ENCODE measurements around the gene SPPL3.

Gene SPPL3

DNA sequence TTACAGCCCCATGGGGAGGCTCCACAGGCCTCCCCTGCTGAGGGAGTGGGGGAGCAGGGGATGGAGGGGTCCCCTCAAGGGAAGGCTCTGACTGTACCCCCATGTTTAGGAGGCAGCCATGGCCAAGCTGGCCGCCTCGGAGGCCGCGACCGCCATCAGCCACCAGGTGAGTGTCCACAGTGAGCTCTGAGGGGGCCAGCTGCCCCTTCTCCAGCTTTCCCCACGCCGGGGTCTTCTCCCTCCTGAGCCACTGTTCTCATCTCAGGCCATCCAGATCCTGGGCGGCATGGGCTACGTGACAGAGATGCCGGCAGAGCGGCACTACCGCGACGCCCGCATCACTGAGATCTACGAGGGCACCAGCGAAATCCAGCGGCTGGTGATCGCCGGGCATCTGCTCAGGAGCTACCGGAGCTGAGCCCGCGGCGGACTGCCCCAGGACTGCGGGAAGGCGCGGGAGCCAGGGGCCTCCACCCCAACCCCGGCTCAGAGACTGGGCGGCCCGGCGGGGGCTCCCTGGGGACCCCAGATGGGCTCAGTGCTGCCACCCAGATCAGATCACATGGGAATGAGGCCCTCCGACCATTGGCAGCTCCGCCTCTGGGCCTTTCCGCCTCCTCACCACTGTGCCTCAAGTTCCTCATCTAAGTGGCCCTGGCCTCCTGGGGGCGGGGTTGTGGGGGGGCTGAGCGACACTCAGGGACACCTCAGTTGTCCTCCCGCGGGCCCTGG, 165.0 kb downstream of the SPPL3 start:
- Histone ChIP-seq H3K27me3 (ENCODE audit: low read length) (no peaks in the 10 kb centered on the region), H4K20me1 (ENCODE audit: low read depth, low read length) (no peaks in the 10 kb centered on the region), H3F3A (ENCODE audit: insufficient read depth) (no peaks in the 10 kb centered on the region), H3K4me3 (ENCODE audit: insufficient read depth, low read length, poor library complexity, severe bottlenecking) (no peak overlapping the region), H3K79me2 (ENCODE audit: insufficient read depth, low read length) (no peaks in the 10 kb centered on the region), H3K36me3 (ENCODE audit: low read length) (no peaks in the 10 kb centered on the region), H2AFZ (ENCODE audit: low read depth, low read length, severe bottlenecking) (no peak overlapping the region), H3K9me2 (replicated peaks; ENCODE audit: insufficient read depth, low read length) (no peaks in the 10 kb centered on the region), H3K4me2 (ENCODE audit: low read depth, low read length, poor library complexity, severe bottlenecking) (no peak overlapping the region), H3K9ac (ENCODE audit: low read length) (no peak overlapping the region), H3K9me3 (ENCODE audit: insufficient read depth, low read length) (no peaks in the 10 kb centered on the region), H3K27ac (ENCODE audit: low read depth, low read length) (no peak overlapping the region)
- TF ChIP-seq, protein P1, sequence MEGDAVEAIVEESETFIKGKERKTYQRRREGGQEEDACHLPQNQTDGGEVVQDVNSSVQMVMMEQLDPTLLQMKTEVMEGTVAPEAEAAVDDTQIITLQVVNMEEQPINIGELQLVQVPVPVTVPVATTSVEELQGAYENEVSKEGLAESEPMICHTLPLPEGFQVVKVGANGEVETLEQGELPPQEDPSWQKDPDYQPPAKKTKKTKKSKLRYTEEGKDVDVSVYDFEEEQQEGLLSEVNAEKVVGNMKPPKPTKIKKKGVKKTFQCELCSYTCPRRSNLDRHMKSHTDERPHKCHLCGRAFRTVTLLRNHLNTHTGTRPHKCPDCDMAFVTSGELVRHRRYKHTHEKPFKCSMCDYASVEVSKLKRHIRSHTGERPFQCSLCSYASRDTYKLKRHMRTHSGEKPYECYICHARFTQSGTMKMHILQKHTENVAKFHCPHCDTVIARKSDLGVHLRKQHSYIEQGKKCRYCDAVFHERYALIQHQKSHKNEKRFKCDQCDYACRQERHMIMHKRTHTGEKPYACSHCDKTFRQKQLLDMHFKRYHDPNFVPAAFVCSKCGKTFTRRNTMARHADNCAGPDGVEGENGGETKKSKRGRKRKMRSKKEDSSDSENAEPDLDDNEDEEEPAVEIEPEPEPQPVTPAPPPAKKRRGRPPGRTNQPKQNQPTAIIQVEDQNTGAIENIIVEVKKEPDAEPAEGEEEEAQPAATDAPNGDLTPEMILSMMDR (IDR thresholded peaks at IDR 0.05; ENCODE audit: insufficient read depth, low read length, poor library complexity, severe bottlenecking) = no peak
- TF ChIP-seq EZH2phosphoT487 (conservative IDR thresholded peaks at IDR 0.05; ENCODE audit: low read length) = no peak

DNA sequence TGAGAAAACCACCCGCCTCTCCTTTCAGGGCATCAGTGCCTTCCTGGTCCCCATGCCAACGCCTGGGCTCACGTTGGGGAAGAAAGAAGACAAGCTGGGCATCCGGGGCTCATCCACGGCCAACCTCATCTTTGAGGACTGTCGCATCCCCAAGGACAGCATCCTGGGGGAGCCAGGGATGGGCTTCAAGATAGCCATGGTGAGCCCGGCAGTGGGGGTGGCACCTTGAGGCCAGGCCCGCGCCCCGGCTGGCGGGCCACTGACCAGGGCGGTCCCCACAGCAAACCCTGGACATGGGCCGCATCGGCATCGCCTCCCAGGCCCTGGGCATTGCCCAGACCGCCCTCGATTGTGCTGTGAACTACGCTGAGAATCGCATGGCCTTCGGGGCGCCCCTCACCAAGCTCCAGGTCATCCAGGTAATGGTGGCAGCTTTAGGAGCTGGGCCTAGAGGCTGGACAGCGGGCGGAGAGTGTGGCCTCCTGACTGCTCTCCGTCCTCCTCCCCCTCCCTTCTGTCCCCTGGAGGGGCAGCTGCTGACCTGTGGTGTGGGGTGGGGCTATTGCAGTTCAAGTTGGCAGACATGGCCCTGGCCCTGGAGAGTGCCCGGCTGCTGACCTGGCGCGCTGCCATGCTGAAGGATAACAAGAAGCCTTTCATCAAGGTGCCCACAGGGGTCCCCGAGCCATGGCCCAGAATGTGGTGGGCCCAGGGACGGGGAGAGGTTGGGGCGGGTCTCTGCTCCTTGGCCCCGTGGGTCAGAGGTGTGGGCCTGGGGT, 165.7 kb downstream of the SPPL3 start:
- no peaks in the 10 kb centered on the region for H3K27me3 ChIP-seq (ENCODE audit: low read length)
- no peaks in the 10 kb centered on the region for H3K79me2 ChIP-seq (ENCODE audit: insufficient read depth, low read length)
- TF ChIP-seq, protein P1 (IDR thresholded peaks at IDR 0.05; ENCODE audit: insufficient read depth, low read length, poor library complexity, severe bottlenecking) = peak; percentile 2
- TF ChIP-seq EZH2phosphoT487 (conservative IDR thresholded peaks at IDR 0.05; ENCODE audit: low read length) = no peak
- no peak overlapping the region for H2AFZ ChIP-seq (ENCODE audit: low read depth, low read length, severe bottlenecking)
- H3K9me2 ChIP-seq (replicated peaks; ENCODE audit: insufficient read depth, low read length) = no peaks in the 10 kb centered on the region
- no peaks in the 10 kb centered on the region for H3F3A ChIP-seq (ENCODE audit: insufficient read depth)
- no peak overlapping the region for H3K9ac ChIP-seq (ENCODE audit: low read length)
- no peak overlapping the region for H3K27ac ChIP-seq (ENCODE audit: low read depth, low read length)
- H3K4me3 ChIP-seq (ENCODE audit: insufficient read depth, low read length, poor library complexity, severe bottlenecking) = no peak overlapping the region
- no peak overlapping the region for H3K4me2 ChIP-seq (ENCODE audit: low read depth, low read length, poor library complexity, severe bottlenecking)
- H3K36me3 ChIP-seq (ENCODE audit: low read length) = no peaks in the 10 kb centered on the region
- H4K20me1 ChIP-seq (ENCODE audit: low read depth, low read length) = no peaks in the 10 kb centered on the region
- no peaks in the 10 kb centered on the region for H3K9me3 ChIP-seq (ENCODE audit: insufficient read depth, low read length)

DNA sequence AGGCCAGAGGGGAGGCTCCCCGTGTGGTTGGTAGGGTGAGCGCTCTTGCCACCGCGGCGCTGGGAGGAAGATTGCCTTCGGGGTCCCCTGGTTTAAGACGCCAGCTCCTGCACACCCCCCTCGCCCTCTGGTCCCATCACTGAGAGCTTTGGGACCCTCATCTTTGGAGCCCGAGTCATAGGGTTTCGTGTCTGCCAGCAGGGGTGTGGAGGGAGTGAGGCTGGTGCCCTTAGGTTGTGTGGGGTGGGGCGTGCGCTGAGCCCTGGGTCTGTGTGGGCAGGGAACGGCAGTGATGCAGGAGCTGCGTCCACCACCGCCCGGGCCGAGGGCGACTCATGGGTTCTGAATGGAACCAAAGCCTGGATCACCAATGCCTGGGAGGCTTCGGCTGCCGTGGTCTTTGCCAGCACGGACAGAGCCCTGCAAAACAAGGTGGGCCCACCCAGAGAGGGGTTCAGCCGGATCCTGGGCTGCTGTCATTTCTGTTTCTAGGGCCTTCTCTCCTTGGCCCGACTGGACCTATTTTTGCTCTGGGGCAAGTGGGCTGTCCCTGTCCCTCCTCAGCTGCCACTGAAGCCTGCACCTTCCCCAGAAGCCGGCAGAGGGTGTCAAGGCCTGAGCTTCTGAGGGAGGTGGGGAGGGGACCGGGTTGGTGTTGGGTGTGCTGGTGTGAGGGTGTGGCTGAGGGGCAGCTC, 166.5 kb downstream of the SPPL3 start:
- Histone ChIP-seq H3K4me3 (ENCODE audit: insufficient read depth, low read length, poor library complexity, severe bottlenecking) (no peak overlapping the region), H3K27ac (ENCODE audit: low read depth, low read length) (no peak overlapping the region), H2AFZ (ENCODE audit: low read depth, low read length, severe bottlenecking) (no peak overlapping the region), H3K27me3 (ENCODE audit: low read length) (no peaks in the 10 kb centered on the region), H3K9me3 (ENCODE audit: insufficient read depth, low read length) (no peaks in the 10 kb centered on the region), H3K4me2 (ENCODE audit: low read depth, low read length, poor library complexity, severe bottlenecking) (no peak overlapping the region), H3K79me2 (ENCODE audit: insufficient read depth, low read length) (no peaks in the 10 kb centered on the region), H4K20me1 (ENCODE audit: low read depth, low read length) (no peaks in the 10 kb centered on the region), H3F3A (ENCODE audit: insufficient read depth) (no peaks in the 10 kb centered on the region), H3K9ac (ENCODE audit: low read length) (no peak overlapping the region), H3K9me2 (replicated peaks; ENCODE audit: insufficient read depth, low read length) (no peaks in the 10 kb centered on the region), H3K36me3 (ENCODE audit: low read length) (no peaks in the 10 kb centered on the region)
- no peak for TF ChIP-seq EZH2phosphoT487 (conservative IDR thresholded peaks at IDR 0.05; ENCODE audit: low read length)
- TF ChIP-seq, protein P1 (IDR thresholded peaks at IDR 0.05; ENCODE audit: insufficient read depth, low read length, poor library complexity, severe bottlenecking) = peak; percentile 22
